Ascending aorta (tissue), 2 donors: ENCODE measurements around the gene KRTAP12-4. TPM values are rescaled to one million over a fixed set of nuclear protein-coding genes. Genes with fewer than 3 reads are reported as not detected.

ENCODE experiments used
- DNase-seq, 2 donors: peaks; one replicate each; pipeline ENCODE4 v3.0.0-alpha.2; 2019; ENCODE audit warnings: low spot score in 2 of 2
- H3K27ac ChIP-seq, 2 donors: fragments of 200-600 bp; sonication (generic); one replicate each; pipeline ENCODE4 v1.5.1; 2016 to 2017; ENCODE audit warnings: mild to moderate bottlenecking in 1 of 2
- H3K27me3 ChIP-seq: fragments of 200-600 bp; sonication (generic); one replicate; pipeline ENCODE4 v1.5.1; 2017
- H3K36me3 ChIP-seq, 2 donors: fragments of 200-600 bp; sonication (generic); one replicate each; pipeline ENCODE4 v1.5.1; 2016
- H3K4me1 ChIP-seq, 2 donors: fragments of 200-600 bp; sonication (generic); one replicate each; pipeline ENCODE4 v1.5.1; 2016 to 2017; ENCODE audit warnings: mild to moderate bottlenecking in 1 of 2
- H3K4me3 ChIP-seq, 2 donors: fragments of 200-600 bp; sonication (generic); one replicate each; pipeline ENCODE4 v1.5.1; 2016 to 2017; ENCODE audit warnings: mild to moderate bottlenecking in 1 of 2
- H3K9me3 ChIP-seq, 2 donors: fragments of 200-600 bp; sonication (generic); one replicate each; pipeline ENCODE4 v1.5.1; 2016
- intact Hi-C: fragments of 100-400 bp; cut with DNase I; formaldehyde crosslinking; loops from one replicate; pipeline ENCODE4 v1.15.1; 2023
- total RNA-seq: library from RNA; depleted of rRNA; stranded (reverse); fragments of >200 nt; gene quantifications from one replicate; pipeline ENCODE4 v1.1.0, GENCODE V29; 2016
- TF ChIP-seq, protein P1 (sequence below), 3 experiments: fragments of 200-600 bp in 2 of 3; fragments of 450-650 bp in 1 of 3; sonication (generic) in 2 of 3; IDR thresholded peaks; one replicate each; pipeline ENCODE4 v1.5.1; 2016 to 2019; ENCODE audit warnings: antibody characterized with exemption in 3 of 3, mild to moderate bottlenecking in 1 of 3, moderate library complexity in 1 of 3

The KRTAP12-4 gene
- total RNA-seq, 1 donor from 2014 or later, result not detected

DNA sequence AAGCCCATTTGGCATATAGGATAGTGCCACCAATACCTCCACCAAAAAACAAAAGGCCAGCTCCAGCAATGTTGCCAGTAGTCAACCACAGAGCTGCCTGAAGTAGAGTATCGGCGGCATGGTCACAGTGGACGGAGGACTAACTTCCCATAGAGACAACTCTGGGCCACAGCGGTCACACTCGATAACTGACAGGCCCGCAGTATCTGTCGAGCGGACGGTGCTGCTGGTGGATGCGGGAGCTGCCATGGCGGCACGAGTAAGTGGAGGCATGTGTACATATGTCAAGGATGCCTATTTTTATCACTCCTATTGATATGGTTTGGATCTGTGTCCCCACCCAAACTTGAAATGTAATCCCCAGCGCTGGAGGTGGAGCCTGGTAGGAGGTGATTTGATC lies 23.4 kb upstream of the KRTAP12-4 start:
- H3K9me3 ChIP-seq, result peaks cover 0 to 6% of the 10 kb centered on the region in 2 donors
- H3K36me3 ChIP-seq, result no peaks in the 10 kb centered on the region
- intact Hi-C loops, result no loop called here
- H3K27ac ChIP-seq, result no peak overlapping the region
- H3K4me3 ChIP-seq, result no peak overlapping the region
- DNase-seq, result peak in 1 of 2 donors; percentile 56
- H3K4me1 ChIP-seq, result no peaks in the 10 kb centered on the region
- no peaks in the 10 kb centered on the region for H3K27me3 ChIP-seq
- TF ChIP-seq, protein P1, sequence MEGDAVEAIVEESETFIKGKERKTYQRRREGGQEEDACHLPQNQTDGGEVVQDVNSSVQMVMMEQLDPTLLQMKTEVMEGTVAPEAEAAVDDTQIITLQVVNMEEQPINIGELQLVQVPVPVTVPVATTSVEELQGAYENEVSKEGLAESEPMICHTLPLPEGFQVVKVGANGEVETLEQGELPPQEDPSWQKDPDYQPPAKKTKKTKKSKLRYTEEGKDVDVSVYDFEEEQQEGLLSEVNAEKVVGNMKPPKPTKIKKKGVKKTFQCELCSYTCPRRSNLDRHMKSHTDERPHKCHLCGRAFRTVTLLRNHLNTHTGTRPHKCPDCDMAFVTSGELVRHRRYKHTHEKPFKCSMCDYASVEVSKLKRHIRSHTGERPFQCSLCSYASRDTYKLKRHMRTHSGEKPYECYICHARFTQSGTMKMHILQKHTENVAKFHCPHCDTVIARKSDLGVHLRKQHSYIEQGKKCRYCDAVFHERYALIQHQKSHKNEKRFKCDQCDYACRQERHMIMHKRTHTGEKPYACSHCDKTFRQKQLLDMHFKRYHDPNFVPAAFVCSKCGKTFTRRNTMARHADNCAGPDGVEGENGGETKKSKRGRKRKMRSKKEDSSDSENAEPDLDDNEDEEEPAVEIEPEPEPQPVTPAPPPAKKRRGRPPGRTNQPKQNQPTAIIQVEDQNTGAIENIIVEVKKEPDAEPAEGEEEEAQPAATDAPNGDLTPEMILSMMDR (IDR thresholded peaks at IDR 0.05), result no peak

DNA sequence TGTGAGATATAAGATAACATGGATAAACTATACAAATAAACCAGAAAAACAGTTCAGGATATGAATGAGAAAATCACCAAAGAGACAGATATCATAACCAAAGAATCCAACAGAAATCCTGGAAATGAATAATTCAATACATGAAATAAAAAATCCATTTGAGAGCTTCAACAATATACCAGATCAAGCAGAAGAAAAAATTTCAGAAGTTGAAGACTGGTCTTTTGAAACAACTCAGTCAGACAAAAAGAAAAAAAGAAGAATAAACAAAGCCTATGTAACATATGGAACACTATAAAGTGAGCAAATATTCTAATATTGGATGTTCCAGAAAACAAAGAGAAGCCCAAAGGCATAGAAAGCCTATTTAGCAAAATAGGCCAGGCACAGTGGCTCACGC lies 17.5 kb upstream of the KRTAP12-4 start:
- no peaks in the 10 kb centered on the region for H3K4me1 ChIP-seq
- peaks cover 4 to 22% of the 10 kb centered on the region in 2 donors for H3K9me3 ChIP-seq
- intact Hi-C loops, result no loop called here
- no peak overlapping the region for H3K4me3 ChIP-seq
- no peaks in the 10 kb centered on the region for H3K27me3 ChIP-seq
- no peaks in the 10 kb centered on the region for H3K36me3 ChIP-seq
- TF ChIP-seq, protein P1 (IDR thresholded peaks at IDR 0.05), result no peak
- H3K27ac ChIP-seq, result no peak overlapping the region
- DNase-seq, result no peak

DNA sequence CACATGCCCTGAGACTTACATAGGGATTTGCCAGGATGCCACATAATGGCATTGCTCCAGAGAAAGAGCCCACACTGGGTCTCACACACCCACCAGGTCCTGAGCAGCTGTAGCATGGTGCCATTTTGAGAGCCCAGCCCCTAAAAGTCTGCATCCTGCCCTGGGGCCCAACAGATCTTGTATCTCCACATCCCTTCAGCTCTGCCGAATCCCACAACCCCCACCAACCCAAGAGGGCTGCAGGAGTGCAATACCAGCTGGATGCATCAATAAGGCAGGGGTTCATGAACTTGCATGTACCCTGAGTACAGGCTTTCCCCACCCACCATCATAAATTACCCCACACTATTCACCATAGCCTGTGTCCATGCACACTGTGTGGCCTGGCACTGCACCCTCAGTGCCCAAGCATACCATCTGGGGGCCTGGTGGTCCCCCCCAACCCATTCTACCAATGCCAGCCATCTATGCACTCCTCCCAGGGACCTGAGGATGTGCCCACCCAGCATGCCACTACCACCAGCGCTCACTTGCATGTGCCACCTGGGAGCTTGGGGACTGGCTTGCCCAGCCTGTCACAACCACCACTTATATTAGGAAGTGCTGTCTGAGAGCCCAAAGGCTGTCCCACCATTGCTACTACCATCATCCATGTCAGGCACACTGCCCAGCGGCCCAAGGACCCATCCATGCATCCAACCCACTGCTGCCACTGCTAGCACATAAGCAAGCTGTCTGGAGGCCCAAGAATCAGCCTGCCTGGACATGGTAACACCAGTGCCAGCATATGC lies 16.4 kb upstream of the KRTAP12-4 start:
- H3K27me3 ChIP-seq, result no peaks in the 10 kb centered on the region
- H3K4me3 ChIP-seq, result no peak overlapping the region
- DNase-seq, result peak in 1 of 2 donors; percentile 46
- H3K9me3 ChIP-seq, result peaks cover 4 to 22% of the 10 kb centered on the region in 2 donors
- TF ChIP-seq, protein P1 (IDR thresholded peaks at IDR 0.05), result no peak
- intact Hi-C loops, result no loop called here
- no peaks in the 10 kb centered on the region for H3K4me1 ChIP-seq
- H3K27ac ChIP-seq, result no peak overlapping the region
- H3K36me3 ChIP-seq, result no peaks in the 10 kb centered on the region

DNA sequence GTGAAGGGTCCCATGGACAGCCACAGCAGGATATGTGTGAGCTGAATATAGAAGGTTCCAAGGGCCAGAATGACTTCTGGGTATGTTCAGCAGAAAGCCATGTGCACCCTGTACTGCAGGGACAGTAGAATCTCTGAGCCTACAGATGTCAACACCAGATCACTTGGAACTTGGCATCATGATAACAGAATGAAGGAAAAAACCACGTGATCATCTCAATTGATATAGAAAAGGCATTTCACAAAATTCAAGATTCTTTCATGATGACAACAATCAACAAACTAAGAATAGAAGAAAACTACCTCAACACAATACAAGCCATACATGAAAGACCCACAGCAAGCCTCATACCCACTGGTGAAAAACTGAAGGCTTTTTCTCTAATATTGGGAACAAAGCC lies 13.2 kb upstream of the KRTAP12-4 start:
- Histone ChIP-seq H3K27me3 (no peaks in the 10 kb centered on the region), H3K9me3 (peaks cover 4 to 13% of the 10 kb centered on the region in 2 donors), H3K4me1 (no peaks in the 10 kb centered on the region), H3K4me3 (no peak overlapping the region), H3K27ac (no peak overlapping the region), H3K36me3 (no peaks in the 10 kb centered on the region)
- TF ChIP-seq, protein P1 (IDR thresholded peaks at IDR 0.05), result no peak
- intact Hi-C loops, result no loop called here
- DNase-seq, result no peak

DNA sequence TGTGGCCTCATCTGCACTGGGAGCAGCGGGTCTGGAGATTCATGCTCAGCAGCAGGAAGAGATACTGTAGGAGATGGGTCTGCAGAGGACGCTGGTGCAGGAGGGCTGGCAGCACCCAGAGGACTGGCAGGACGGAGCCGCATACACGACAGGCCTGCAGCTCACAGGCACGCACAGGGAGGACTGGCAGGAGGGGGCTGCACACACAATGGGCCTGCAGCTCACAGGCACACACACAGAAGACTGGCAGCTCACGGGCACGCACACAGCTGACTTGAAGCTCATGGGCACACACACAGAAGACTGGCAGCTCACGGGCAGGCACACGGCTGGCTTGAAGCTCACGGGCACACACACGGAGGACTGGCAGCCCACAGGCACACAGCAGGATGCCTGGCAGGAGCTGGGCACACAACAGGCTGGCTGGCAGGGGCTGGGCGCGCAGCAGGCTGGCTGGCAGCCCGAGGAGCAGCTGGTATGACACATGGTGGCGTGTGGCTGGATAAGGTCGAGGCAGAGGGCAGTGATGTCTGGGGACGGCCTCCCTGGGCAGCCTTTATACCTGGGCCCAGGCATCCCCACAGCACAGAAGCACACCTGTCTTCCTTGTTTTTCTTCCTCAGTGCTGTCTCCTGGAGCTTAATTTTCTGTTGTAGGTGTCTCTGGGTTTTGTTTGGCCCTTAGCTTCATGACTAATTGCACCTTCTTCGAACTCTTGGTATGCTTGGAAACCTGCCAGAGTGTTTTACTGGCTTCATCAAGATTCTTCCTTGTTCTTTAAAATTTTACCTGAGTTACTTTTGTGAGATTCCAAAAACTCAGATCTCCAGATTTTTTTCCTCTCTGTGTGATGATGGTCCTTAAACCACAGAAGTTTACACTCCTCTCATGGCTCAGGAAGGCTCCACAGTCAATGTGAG lies 12.2 kb upstream of the KRTAP12-4 start, which contains the start of gene KRTAP12-2:
TSS of gene KRTAP12-2 (minus strand) at position 527 of the 920 bp plus-strand sequence. CDS start at position 486, 41 bp downstream.
- Histone ChIP-seq H3K4me3 (no peak within 1 kb of the TSS), H3K27ac (no peak within 1 kb of the TSS), H3K4me1 (no peaks in the 10 kb centered on the region), H3K27me3 (no peaks in the 10 kb centered on the region), H3K36me3 (no peaks in the 10 kb centered on the region), H3K9me3 (peaks cover 0 to 4% of the 10 kb centered on the region in 2 donors)
- TF ChIP-seq, protein P1 (IDR thresholded peaks at IDR 0.05), result no peak
- intact Hi-C loops, result no loop called here
- no peak for DNase-seq
